ENCODE data around the gene SIGLEC7.

The SIGLEC7 gene

GRCh38 chr19:51119611-51120010 lies 22.5 kb upstream of the SIGLEC7 start:
- DNase-seq, result no peak

DNA sequence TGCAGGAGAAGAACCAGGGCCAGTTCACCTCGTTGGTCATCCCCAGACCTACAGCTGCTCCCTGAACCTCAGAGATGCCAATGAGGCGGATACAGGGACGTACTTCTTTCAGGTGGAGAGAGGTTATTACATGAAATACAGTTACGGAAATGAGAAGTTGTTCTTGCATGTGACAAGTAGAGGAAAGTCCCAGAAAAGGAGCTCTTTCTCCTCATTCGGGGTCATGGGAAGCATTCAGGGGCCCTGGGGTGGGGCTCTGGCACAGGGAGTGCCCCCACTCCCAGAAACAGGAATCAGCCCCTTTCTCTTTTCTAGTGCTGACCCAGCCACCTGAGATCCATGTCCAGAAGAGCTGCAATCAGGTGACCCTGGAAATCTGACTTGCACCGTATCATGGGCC lies 21.9 kb upstream of the SIGLEC7 start:
- DNase-seq, result no peak

GRCh38 chr19:51121257-51121656 lies 20.8 kb upstream of the SIGLEC7 start:
- no peak for DNase-seq

DNA sequence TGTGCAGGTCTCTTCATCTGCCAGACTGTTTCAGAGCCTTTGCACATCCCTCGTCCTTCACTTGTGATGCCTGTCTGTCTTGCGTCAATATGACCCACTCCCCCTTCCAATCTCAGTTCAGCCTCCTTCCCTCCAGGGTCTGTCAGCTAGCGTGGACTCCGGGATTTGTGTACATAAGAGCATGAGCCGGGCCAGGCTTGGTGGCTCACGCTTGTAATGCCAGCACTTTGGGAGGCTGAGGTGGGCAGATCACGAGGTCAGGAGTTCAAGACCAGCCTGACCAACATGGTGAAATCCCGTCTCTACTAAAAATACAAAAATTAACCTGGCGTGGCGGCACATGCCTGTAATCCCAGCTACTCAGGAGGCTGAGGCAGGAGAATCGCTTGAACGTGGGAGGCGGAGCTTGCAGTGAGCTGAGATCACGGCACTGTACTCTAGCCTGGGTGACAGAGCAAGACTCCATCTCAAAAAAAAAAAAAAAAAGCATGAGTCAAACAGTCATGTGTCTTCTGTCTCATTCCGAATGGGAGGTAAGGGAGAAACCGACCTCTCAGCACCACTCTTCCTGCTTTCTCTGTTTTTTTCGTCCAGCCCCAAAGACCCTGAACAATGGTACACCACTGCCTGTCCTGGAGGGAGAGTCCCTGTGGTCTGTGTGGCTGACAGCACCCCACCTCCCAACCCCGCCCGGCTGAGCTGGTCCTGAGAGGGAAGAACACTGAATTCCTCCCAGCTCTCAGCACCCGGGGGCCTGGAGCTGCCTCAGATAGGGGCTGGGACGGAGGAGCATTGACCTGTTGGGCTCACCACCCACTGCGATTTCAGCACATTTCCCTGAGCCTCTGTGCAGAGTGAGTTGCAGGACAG lies 19.8 kb upstream of the SIGLEC7 start:
- DNase-seq, result no peak

DNA sequence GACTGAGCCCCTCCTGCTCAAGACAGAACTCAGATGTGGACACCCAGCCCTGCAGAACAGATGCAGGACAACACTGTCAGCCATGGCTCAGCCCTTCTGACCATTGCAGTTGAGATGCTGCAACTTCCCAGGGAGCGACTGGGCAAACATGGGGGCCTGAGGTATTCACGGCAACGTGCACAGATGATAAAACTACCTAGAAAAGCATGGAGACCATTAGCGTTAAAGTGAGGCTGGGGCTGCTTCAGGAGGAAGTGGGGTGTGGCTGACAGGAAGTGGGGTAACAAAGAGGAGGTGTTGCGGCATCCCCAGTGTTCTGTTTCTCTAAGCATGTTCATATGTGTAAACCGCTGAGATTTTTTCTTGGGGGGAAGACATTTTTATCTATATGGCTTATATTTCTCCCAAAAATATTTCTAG lies 18.7 kb upstream of the SIGLEC7 start:
- DNase-seq, result no peak

DNA sequence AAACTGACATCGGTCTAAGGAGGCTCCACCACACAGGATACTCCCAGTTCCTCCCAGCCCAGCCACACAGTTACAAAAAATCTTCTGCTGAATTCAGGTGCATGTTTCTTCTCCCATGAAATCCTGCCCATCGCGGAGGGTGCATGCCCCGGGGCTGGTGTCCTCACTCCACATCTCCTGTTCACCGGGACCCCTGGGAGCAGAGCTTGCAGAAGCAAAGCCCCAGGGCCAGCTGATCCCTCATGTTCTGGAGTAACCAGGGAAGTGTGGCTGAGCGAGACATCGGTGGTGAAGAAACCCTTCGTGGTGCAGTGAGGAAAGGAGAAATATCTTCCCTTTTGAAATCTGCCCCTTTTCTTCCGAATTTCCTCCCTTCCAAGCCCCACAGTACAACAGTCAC lies 18.3 kb upstream of the SIGLEC7 start:
- DNase-seq, result no peak

GRCh38 chr19:51124216-51124615 lies 17.9 kb upstream of the SIGLEC7 start:
- no peak for DNase-seq

- no peak for DNase-seq
These were observed 17.4 kb upstream of the SIGLEC7 start, which contains the start of gene SIGLEC9 for GRCh38 chr19:51124729-51125128. TSS of gene SIGLEC9 (plus strand) at chr19:51124906. CDS start at chr19:51124975, 69 bp downstream.

- DNase-seq, result no peak
These were observed 16.6 kb upstream of the SIGLEC7 start for GRCh38 chr19:51125421-51126075.

DNA sequence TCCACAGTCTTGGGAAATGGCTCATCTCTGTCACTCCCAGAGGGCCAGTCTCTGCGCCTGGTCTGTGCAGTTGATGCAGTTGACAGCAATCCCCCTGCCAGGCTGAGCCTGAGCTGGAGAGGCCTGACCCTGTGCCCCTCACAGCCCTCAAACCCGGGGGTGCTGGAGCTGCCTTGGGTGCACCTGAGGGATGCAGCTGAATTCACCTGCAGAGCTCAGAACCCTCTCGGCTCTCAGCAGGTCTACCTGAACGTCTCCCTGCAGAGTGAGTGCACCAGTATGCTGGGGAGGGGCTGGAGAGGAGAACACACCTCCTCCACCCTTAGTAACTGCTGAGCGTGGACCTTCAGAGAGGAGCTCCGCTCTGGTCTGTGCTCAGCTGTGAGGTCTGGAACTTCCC lies 15.1 kb upstream of the SIGLEC7 start:
- no peak for DNase-seq

DNA sequence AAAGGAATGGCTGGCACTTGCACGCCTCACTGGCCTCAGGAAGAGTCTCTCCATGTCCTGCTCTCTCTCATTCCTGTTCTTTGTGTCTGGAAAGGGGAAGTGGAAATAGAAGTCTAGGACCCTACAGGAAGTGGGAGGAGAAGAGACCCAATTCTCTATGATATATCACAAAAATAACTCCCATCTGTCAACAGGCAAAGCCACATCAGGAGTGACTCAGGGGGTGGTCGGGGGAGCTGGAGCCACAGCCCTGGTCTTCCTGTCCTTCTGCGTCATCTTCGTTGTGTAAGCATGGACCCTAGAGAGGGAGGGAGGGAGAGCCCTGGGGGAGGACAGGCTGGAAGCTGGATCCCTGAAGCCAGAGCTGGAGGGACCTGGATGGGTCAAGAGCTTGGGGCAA lies 14.3 kb upstream of the SIGLEC7 start:
- DNase-seq, result no peak

DNA sequence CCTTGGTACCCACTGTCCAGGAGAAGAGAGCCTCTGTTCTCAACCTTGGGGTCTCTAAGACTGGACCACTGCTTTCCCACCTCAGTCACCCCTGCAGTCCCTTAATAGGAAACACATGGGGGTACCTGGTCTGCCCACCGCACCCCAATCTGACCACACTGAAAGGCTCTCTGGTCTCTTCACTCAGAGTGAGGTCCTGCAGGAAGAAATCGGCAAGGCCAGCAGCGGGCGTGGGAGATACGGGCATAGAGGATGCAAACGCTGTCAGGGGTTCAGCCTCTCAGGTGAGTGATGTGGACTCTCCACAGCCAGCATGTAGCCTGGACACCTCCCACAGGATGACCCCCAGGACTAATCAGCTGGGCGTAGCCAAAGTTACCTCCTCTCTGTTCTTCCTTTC lies 13.9 kb upstream of the SIGLEC7 start:
- no peak for DNase-seq

DNA sequence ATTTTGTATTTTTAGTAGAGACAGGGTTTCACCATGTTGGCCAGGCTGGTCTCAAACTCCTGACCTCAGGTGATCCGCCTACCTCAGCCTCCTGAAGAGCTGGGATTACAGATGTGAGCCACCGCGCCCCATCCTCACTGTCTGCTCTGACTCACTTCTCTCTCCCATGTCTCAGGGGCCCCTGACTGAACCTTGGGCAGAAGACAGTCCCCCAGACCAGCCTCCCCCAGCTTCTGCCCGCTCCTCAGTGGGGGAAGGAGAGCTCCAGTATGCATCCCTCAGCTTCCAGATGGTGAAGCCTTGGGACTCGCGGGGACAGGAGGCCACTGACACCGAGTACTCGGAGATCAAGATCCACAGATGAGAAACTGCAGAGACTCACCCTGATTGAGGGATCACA lies 12.4 kb upstream of the SIGLEC7 start:
- no peak for DNase-seq

GRCh38 chr19:51131780-51132680 lies 10.1 kb upstream of the SIGLEC7 start:
- no peak for DNase-seq

- no peak for DNase-seq
These were observed 7.1 kb upstream of the SIGLEC7 start for GRCh38 chr19:51135004-51135403.

DNA sequence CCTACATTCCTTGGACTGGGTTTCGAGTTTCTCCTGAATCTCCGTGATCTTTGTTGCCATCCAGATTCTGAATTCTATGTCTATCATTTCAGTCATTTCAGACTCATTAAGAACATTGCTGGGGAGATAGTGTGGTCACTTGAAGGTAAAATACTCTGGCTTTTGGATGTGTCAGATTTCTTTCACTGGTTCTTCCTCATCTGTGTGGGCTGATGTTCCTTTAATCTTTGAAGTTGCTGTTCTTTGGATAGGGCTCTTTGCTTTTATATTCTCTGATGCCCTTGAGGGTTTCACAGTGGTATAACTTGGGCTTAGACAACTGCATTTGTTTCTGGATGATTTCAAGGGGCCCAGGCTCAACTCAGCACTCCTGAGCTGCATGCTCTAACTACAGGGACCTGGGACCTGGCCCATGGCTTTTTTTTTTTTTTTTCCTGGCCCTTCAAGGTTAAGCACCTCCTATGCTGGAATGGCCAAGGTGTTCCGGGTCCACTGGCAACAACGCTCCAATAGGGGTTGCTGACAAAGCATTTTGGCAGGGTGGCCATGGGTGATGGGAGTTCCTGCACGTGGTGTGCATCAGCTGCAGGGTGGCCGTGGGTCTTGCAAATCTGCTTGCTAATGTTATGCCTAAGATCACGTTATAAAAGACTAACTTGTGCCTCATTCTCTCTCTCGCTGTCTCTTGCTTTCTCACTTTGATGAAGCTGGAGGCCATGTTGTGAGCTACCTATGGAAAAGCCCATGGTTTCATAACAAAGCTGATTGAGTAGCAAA lies 5.9 kb upstream of the SIGLEC7 start:
- no peak for DNase-seq

DNA sequence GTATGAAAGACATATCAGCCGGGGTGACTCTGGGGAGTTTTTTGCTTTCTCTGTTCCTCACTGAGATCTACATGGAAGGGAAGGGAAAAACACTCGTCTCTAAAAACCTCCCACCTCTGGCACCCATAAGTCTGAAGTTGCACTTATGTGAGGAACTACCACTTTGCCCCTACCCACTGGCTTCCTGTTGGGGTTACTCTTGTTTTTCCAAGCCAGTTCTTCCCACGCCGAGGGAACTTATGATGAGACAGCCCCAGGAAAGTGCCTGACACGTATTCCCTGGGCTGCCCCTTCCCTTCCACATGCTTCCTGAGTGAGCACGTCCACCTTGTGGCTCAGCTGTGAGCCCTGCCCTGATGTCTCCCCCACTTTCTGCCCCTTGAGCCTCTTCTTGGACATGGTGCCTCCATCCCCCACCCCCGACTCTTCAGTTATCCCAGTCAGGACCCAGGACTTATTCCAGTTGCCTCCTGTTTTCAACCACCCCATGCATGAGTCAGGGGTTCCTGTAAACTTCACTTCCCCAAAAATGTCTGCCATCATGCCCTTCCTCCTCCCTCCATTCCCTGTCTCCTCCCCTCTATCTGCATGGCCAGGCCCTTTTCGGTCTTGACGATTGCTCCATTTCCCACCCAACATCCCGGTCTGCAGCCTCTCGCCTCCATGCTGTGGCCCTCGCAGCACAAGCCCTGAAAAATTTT lies 5.1 kb upstream of the SIGLEC7 start:
- DNase-seq, result no peak

DNA sequence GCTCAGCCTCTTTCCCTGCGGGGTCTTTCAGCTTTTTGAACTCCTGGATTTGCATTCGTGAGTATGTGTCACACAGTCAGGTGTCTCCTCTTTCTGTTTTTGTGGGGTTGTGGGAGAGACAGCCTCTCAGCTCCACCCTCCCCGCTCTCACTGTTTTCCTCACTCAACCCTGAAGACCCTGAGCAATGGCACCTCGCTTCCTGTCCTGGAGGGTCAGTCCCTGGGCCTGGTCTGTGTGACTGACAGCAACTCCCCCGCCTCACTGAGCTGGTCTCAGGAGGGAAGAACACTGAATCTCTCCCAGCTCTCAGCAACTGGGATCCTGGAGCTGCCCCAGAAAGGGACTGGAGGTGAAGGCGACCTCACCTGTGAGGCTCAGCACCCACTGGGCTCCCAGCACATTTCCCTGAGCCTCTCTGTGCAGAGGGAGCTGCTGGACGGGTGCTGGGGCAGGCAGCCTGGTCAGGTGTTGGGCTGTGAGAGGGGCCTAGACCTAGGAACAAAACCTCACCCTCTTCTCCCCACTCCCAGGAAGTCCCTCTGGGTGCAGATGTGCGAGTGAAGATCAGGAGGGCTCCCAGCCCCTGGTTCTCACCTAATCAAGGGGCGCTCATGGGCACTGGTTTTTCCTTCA lies 4.2 kb upstream of the SIGLEC7 start:
- DNase-seq, result no peak

DNA sequence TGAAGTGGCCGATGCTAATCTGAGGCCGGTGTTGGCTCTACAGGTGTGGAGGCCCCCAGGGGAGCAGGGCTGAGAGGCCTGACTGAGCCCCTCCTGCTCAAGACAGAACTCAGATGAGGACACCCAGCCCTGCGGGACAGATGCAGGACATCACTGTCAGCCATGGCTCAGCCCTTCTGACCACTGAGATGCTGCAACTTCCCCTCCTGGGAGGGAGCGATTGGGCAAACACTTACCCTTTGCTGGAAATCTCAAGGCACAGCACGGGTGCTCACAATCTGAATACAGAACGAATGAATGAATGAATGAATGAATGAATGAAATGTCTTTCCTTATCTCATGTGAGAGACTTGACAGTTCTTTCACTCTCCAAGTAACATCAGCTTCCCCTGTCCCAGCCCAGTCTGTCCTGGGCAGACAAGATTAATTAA lies 3.5 kb upstream of the SIGLEC7 start:
- no peak for DNase-seq

GRCh38 chr19:51139299-51140014 lies 2.6 kb upstream of the SIGLEC7 start:
- no peak for DNase-seq

GRCh38 chr19:51140441-51140840 lies 1.7 kb upstream of the SIGLEC7 start:
- DNase-seq, result no peak

All from NCI-H1930 (cell line).